Skeletal muscle satellite cell (primary cell): ENCODE results near the gene TXLNG.

Experiments
- H3K27me3 ChIP-seq: 2 replicates; pipeline ENCODE4 v1.7.0; 2013; ENCODE audit warnings: low read length; ENCODE audit not compliant: control insufficient read depth, insufficient read depth
- H3K36me3 ChIP-seq: 2 replicates; pipeline ENCODE4 v1.7.0; 2013; ENCODE audit warnings: mild to moderate bottlenecking, control low read depth, low read length; ENCODE audit not compliant: insufficient read depth
- H3K4me1 ChIP-seq: 2 replicates; pipeline ENCODE4 v1.7.0; 2013; ENCODE audit warnings: low read length; ENCODE audit not compliant: control insufficient read depth, insufficient read depth
- H3K4me2 ChIP-seq: 2 replicates; pipeline ENCODE4 v1.7.0; 2013; ENCODE audit warnings: mild to moderate bottlenecking, low read length
- H3K4me3 ChIP-seq: 2 replicates; pipeline ENCODE4 v1.7.0; 2013; ENCODE audit warnings: low read length
- H3K9ac ChIP-seq: 2 replicates; pipeline ENCODE4 v1.7.0; 2013; ENCODE audit warnings: mild to moderate bottlenecking, low read depth, low read length, moderate library complexity
- H3K9me3 ChIP-seq: replicated peaks from 2 replicates; pipeline ENCODE4 v1.7.0; 2013; ENCODE audit warnings: mild to moderate bottlenecking, control low read depth, low read length

TXLNG gene

GRCh38 chrX:16786791-16787735 lies 797 bp downstream of the TXLNG start:
- peak overlapping the region; percentile 87 for H3K4me3 ChIP-seq
- peak overlapping the region; percentile 83 for H3K9ac ChIP-seq
- H3K36me3 ChIP-seq = peaks cover 7% of the 10 kb centered on the region
- peaks cover 7% of the 10 kb centered on the region for H3K4me1 ChIP-seq
- no peaks in the 10 kb centered on the region for H3K27me3 ChIP-seq
- no peaks in the 10 kb centered on the region for H3K9me3 ChIP-seq
- H3K4me2 ChIP-seq = peak overlapping the region; percentile 72

- Histone ChIP-seq H3K36me3 (peaks cover 7% of the 10 kb centered on the region), H3K27me3 (no peaks in the 10 kb centered on the region), H3K9me3 (no peaks in the 10 kb centered on the region), H3K4me3 (no peak overlapping the region), H3K9ac (no peak overlapping the region), H3K4me1 (peaks cover 7% of the 10 kb centered on the region), H3K4me2 (no peak overlapping the region)
Observed at GRCh38 chrX:16788477-16788876, 2.2 kb downstream of the TXLNG start.

GRCh38 chrX:16796298-16796697 lies 10.0 kb downstream of the TXLNG start:
- no peak overlapping the region for H3K4me2 ChIP-seq
- peaks cover 7% of the 10 kb centered on the region for H3K4me1 ChIP-seq
- H3K4me3 ChIP-seq = no peak overlapping the region
- H3K36me3 ChIP-seq = peaks cover 17% of the 10 kb centered on the region
- no peak overlapping the region for H3K9ac ChIP-seq
- H3K9me3 ChIP-seq = no peaks in the 10 kb centered on the region
- H3K27me3 ChIP-seq = no peaks in the 10 kb centered on the region

GRCh38 chrX:16797358-16797757 lies 11.1 kb downstream of the TXLNG start:
- Histone ChIP-seq H3K9ac (no peak overlapping the region), H3K4me3 (no peak overlapping the region)

GRCh38 chrX:16797841-16798240 lies 11.6 kb downstream of the TXLNG start:
- H3K9ac ChIP-seq = no peak overlapping the region
- peaks cover 17% of the 10 kb centered on the region for H3K36me3 ChIP-seq

More at GRCh38 chrX:16797358-16797757, 11.1 kb downstream of the TXLNG start:
- Histone ChIP-seq H3K9me3 (no peaks in the 10 kb centered on the region), H3K4me2 (peak overlapping the region; percentile 7), H3K27me3 (no peaks in the 10 kb centered on the region), H3K4me1 (peaks cover 7% of the 10 kb centered on the region), H3K36me3 (peaks cover 17% of the 10 kb centered on the region)

GRCh38 chrX:16804923-16805464 lies 18.7 kb downstream of the TXLNG start:
- no peak overlapping the region for H3K4me3 ChIP-seq
- H3K36me3 ChIP-seq = no peaks in the 10 kb centered on the region
- no peak overlapping the region for H3K4me2 ChIP-seq
- no peaks in the 10 kb centered on the region for H3K27me3 ChIP-seq
- H3K9me3 ChIP-seq = no peaks in the 10 kb centered on the region
- H3K4me1 ChIP-seq = peaks cover 6% of the 10 kb centered on the region
- no peak overlapping the region for H3K9ac ChIP-seq

More at GRCh38 chrX:16797841-16798240, 11.6 kb downstream of the TXLNG start:
- no peaks in the 10 kb centered on the region for H3K9me3 ChIP-seq
- peak overlapping the region; percentile 7 for H3K4me2 ChIP-seq
- peaks cover 7% of the 10 kb centered on the region for H3K4me1 ChIP-seq
- H3K27me3 ChIP-seq = no peaks in the 10 kb centered on the region
- no peak overlapping the region for H3K4me3 ChIP-seq

GRCh38 chrX:16807548-16807947 lies 21.3 kb downstream of the TXLNG start:
- Histone ChIP-seq H3K4me3 (no peak overlapping the region), H3K9me3 (no peaks in the 10 kb centered on the region), H3K4me1 (peaks cover 6% of the 10 kb centered on the region), H3K4me2 (peak overlapping the region; percentile 80), H3K27me3 (no peaks in the 10 kb centered on the region), H3K36me3 (no peaks in the 10 kb centered on the region), H3K9ac (no peak overlapping the region)

GRCh38 chrX:16807976-16808542 lies 21.8 kb downstream of the TXLNG start:
- no peaks in the 10 kb centered on the region for H3K27me3 ChIP-seq
- H3K36me3 ChIP-seq = no peaks in the 10 kb centered on the region
- H3K4me3 ChIP-seq = peak overlapping the region; percentile 65
- peak overlapping the region; percentile 80 for H3K4me2 ChIP-seq
- peak overlapping the region; percentile 48 for H3K9ac ChIP-seq
- peaks cover 6% of the 10 kb centered on the region for H3K4me1 ChIP-seq
- H3K9me3 ChIP-seq = no peaks in the 10 kb centered on the region

- Histone ChIP-seq H3K4me1 (no peaks in the 10 kb centered on the region), H3K27me3 (no peaks in the 10 kb centered on the region), H3K4me2 (no peak overlapping the region), H3K36me3 (peaks cover 7% of the 10 kb centered on the region), H3K9me3 (no peaks in the 10 kb centered on the region), H3K4me3 (no peak overlapping the region), H3K9ac (no peak overlapping the region)
Observed at GRCh38 chrX:16814597-16814996, 28.3 kb downstream of the TXLNG start.

GRCh38 chrX:16819634-16820033 lies 33.4 kb downstream of the TXLNG start:
- Histone ChIP-seq H3K27me3 (no peaks in the 10 kb centered on the region), H3K36me3 (peaks cover 11% of the 10 kb centered on the region)

GRCh38 chrX:16822723-16823122 lies 36.5 kb downstream of the TXLNG start:
- Histone ChIP-seq H3K9ac (peak overlapping the region; percentile 46), H3K4me3 (peak overlapping the region; percentile 11), H3K4me2 (peak overlapping the region; percentile 37)

More at GRCh38 chrX:16819634-16820033, 33.4 kb downstream of the TXLNG start:
- Histone ChIP-seq H3K4me2 (no peak overlapping the region), H3K4me1 (peaks cover 15% of the 10 kb centered on the region), H3K9ac (no peak overlapping the region), H3K9me3 (no peaks in the 10 kb centered on the region), H3K4me3 (no peak overlapping the region)

More at GRCh38 chrX:16822723-16823122, 36.5 kb downstream of the TXLNG start:
- H3K27me3 ChIP-seq = no peaks in the 10 kb centered on the region
- peaks cover 25% of the 10 kb centered on the region for H3K4me1 ChIP-seq
- no peaks in the 10 kb centered on the region for H3K9me3 ChIP-seq
- H3K36me3 ChIP-seq = peaks cover 11% of the 10 kb centered on the region
